Liver (tissue), 3 donors: ENCODE measurements around the gene LTB4R2.

Source experiments
- ATF3 ChIP-seq: IDR thresholded peaks from 2 replicates; pipeline ENCODE4 v1.6.1; 2016; ENCODE audit warnings: antibody characterized with exemption
- CTCF ChIP-seq: fragments of 150-350 bp; IDR thresholded peaks from 2 replicates; pipeline ENCODE4 v1.5.1; 2017; ENCODE audit warnings: improper control_type of control experiment, low read depth, low read length; ENCODE audit not compliant: missing input control
- EGR1 ChIP-seq, 2 donors: IDR thresholded peaks; 2 replicates each; pipeline ENCODE4 v1.6.1; 2016 to 2018; ENCODE audit warnings: antibody characterized with exemption in 2 of 2, low read depth in 2 of 2
- MAX ChIP-seq: IDR thresholded peaks from 2 replicates; pipeline ENCODE4 v1.6.1; 2016; ENCODE audit warnings: antibody characterized with exemption
- RAD21 ChIP-seq, 2 donors: IDR thresholded peaks; 2 replicates each; pipeline ENCODE4 v1.6.1; 2016; ENCODE audit warnings: antibody characterized with exemption in 2 of 2, mild to moderate bottlenecking in 2 of 2
- REST ChIP-seq: IDR thresholded peaks from 2 replicates; pipeline ENCODE4 v1.6.1; 2016; ENCODE audit warnings: antibody characterized with exemption, mild to moderate bottlenecking
- SP1 ChIP-seq: IDR thresholded peaks from 2 replicates; pipeline ENCODE4 v1.6.1; 2018; ENCODE audit warnings: antibody characterized with exemption, mild to moderate bottlenecking
- TAF1 ChIP-seq: conservative IDR thresholded peaks from 2 replicates; pipeline ENCODE4 v1.6.1; 2016; ENCODE audit warnings: antibody characterized with exemption, mild to moderate bottlenecking
- YY1 ChIP-seq: IDR thresholded peaks from 2 replicates; pipeline ENCODE4 v1.6.1; 2016; ENCODE audit warnings: antibody characterized with exemption, mild to moderate bottlenecking
- ZBTB33 ChIP-seq: IDR thresholded peaks from 2 replicates; pipeline ENCODE4 v1.6.1; 2016; ENCODE audit warnings: antibody characterized with exemption
- donor health status: healthy.
- donor health status: healthy.

- TF ChIP-seq ATF3: no peak
- no peak for TF ChIP-seq CTCF
- TF ChIP-seq RAD21 (IDR thresholded peaks at IDR 0.05): no peak
- TF ChIP-seq ZBTB33: no peak
- no peak for TF ChIP-seq MAX
- no peak for TF ChIP-seq SP1
- TF ChIP-seq EGR1 (IDR thresholded peaks at IDR 0.05; ENCODE audit: low read depth in 2 of 2): no peak
- no peak for TF ChIP-seq TAF1
- no peak for TF ChIP-seq YY1
- TF ChIP-seq REST: no peak
These were observed 20.2 kb upstream of the LTB4R2 start for GRCh38 chr14:24289649-24290280.
